BJ (cell line): ENCODE data around the gene PPP1R3G. TPM values are rescaled to one million over a fixed set of nuclear protein-coding genes. Genes with fewer than 3 reads are reported as not detected.

Source experiments
- CTCF ChIA-PET: fragments of 350-600 bp; formaldehyde crosslinking; extraction: SDS; loops from one replicate; lab custom pipeline; 2021; ENCODE audit warnings: antibody characterized with exemption, inconsistent platforms; lab: Yijun Ruan, JAX
- POLR2A ChIA-PET: fragments of 300-600 bp; sonication (Branson Sonifier 250); formaldehyde crosslinking; extraction: SDS; loops from one replicate; lab custom pipeline; 2021; ENCODE audit warnings: antibody characterized with exemption; lab: Charles Lee
- DNase-seq: peaks from one replicate; pipeline ENCODE4 v3.0.0-alpha.2; 2011; ENCODE audit warnings: low read depth
- H3K27me3 ChIP-seq: 2 replicates; pipeline ENCODE4 v1.6.0; 2011; ENCODE audit warnings: low read length; ENCODE audit not compliant: control insufficient read depth, insufficient read depth
- H3K36me3 ChIP-seq: 2 replicates; pipeline ENCODE4 v1.5.1; 2011; ENCODE audit warnings: low read length; ENCODE audit not compliant: control insufficient read depth, insufficient read depth
- H3K4me3 ChIP-seq: 2 replicates; pipeline ENCODE4 v1.5.1; 2011; ENCODE audit warnings: low read depth, mild to moderate bottlenecking, control low read depth, low read length
- polyA plus RNA-seq: library from polyadenylated mRNA; depleted of rRNA; stranded (reverse); fragments of >200 nt; gene quantifications from 2 replicates; pipeline ENCODE4 v1.2.3, GENCODE V29; 2011
- TF ChIP-seq, protein P1 (sequence below): IDR thresholded peaks from 2 replicates; pipeline ENCODE4 v1.5.1; 2011; ENCODE audit warnings: low read depth, mild to moderate bottlenecking, control low read depth, inconsistent platforms, low read length, moderate library complexity; ENCODE audit not compliant: insufficient read depth

The PPP1R3G gene
- polyA plus RNA-seq, 1 experiment: 0.50 TPM

DNA sequence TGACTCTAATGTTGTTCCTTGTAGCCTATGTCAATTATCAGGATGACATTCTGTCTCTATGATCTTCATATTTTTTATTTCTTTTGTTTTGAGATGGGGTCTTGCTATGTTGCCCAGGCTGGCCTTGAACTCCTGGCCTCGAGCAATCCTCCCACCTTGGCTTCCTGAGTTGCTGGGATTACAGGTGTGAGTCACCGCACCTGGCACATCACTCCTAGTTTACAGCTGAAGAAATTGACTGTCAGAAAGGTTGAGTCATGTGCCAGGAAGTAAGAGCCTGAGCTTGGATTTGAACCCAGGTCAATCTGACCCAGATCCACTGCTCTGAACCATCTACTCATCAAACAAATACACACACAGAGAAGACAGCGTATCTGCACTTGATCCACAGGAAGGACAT lies 14.4 kb downstream of the PPP1R3G start:
- TF ChIP-seq, protein P1, sequence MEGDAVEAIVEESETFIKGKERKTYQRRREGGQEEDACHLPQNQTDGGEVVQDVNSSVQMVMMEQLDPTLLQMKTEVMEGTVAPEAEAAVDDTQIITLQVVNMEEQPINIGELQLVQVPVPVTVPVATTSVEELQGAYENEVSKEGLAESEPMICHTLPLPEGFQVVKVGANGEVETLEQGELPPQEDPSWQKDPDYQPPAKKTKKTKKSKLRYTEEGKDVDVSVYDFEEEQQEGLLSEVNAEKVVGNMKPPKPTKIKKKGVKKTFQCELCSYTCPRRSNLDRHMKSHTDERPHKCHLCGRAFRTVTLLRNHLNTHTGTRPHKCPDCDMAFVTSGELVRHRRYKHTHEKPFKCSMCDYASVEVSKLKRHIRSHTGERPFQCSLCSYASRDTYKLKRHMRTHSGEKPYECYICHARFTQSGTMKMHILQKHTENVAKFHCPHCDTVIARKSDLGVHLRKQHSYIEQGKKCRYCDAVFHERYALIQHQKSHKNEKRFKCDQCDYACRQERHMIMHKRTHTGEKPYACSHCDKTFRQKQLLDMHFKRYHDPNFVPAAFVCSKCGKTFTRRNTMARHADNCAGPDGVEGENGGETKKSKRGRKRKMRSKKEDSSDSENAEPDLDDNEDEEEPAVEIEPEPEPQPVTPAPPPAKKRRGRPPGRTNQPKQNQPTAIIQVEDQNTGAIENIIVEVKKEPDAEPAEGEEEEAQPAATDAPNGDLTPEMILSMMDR: no peak
- CTCF ChIA-PET: interaction anchor here (0.6 kb wide), 1 partner anchor 44 kb away, joined by 3 read pairs; no protein-coding TSS in a partner anchor
- POLR2A ChIA-PET: no interaction called here
- H3K4me3 ChIP-seq: no peak overlapping the region
- H3K27me3 ChIP-seq: peaks cover 4% of the 10 kb centered on the region
- no peak for DNase-seq
- no peaks in the 10 kb centered on the region for H3K36me3 ChIP-seq

DNA sequence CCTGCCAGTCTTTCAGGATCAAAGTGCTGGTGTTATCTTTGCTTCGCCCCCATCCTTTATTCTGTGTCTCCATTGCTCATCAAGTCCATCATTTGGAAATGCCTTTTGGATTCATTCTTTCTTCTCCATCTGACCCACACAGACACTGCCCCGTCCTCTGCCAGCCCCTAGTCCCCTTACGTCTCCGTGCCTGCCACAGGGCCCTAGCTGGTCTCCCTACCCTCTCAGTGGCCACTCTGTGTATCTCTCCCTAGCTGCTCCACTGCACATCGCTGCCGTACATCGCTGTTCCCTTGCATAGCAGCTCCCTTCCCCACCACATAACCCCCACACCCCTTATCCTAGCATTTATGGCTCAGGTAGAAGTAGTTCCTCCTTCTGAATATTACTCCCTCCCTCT lies 15.7 kb downstream of the PPP1R3G start:
- no peak for DNase-seq
- Histone ChIP-seq H3K36me3 (no peaks in the 10 kb centered on the region), H3K27me3 (peaks cover 4% of the 10 kb centered on the region), H3K4me3 (no peak overlapping the region)
- TF ChIP-seq, protein P1: no peak
- CTCF ChIA-PET: no interaction called here
- POLR2A ChIA-PET: no interaction called here

DNA sequence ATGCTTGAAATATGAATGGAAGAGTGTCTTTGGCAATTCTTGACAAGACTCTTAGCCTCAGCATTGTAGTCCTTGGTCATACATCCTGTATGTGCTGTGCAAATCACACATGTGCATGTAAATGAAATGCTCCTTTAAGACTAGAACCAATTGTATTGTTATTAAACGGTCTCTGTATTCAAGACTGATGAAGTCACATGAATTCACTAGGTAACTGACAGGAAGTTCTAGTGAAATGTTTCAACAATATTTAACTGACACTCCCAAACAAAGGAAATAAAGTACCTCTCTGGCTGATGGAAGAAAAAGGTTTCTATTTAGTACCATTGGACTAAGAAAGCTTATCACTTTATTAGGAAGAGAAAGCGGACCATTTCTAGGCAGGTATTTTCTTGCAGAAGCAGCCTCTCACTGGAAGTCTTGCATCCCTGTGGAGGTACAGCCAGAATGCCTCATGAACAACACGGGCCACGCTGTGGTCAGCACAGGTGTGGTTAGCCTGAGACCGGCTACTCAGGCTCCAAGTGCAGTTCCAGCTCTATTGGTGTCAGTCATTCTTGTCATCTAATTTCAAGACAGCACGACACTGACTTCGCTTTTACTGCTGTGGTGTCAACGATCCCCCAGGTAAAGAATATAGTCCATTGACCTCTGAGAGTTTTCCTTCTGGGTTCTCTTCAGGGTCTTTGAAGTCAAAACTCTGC lies 17.3 kb downstream of the PPP1R3G start:
- H3K4me3 ChIP-seq: no peak overlapping the region
- no peak for DNase-seq
- no peaks in the 10 kb centered on the region for H3K36me3 ChIP-seq
- H3K27me3 ChIP-seq: peaks cover 2% of the 10 kb centered on the region; the same call in 1 of the 2 replicates
- TF ChIP-seq, protein P1: no peak
- ChIA-PET POLR2A (no interaction called here), CTCF (no interaction called here)

DNA sequence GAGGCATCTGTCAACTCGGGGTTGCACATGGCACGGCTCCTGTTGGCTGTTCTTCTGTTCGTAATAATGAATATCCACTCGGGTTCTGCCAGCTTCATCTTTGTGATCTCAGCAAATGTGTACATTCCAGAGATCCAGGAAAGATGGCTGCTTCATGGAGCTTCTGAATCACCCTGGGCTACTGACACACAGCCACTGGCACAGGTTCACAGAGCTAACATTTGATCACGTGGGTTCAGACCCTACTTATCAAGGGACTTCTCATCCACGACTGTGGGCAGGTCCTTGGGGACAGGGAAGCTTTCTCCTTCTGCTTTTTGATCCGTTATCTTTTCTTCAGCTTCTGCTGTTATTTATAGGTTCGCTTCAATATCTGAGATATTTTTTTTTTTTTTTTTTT lies 18.1 kb downstream of the PPP1R3G start:
- ChIA-PET POLR2A (no interaction called here), CTCF (no interaction called here)
- no peak for DNase-seq
- no peak overlapping the region for H3K4me3 ChIP-seq
- H3K27me3 ChIP-seq: no peaks in the 10 kb centered on the region
- TF ChIP-seq, protein P1: no peak
- no peaks in the 10 kb centered on the region; the same call in 1 of the 2 replicates for H3K36me3 ChIP-seq

DNA sequence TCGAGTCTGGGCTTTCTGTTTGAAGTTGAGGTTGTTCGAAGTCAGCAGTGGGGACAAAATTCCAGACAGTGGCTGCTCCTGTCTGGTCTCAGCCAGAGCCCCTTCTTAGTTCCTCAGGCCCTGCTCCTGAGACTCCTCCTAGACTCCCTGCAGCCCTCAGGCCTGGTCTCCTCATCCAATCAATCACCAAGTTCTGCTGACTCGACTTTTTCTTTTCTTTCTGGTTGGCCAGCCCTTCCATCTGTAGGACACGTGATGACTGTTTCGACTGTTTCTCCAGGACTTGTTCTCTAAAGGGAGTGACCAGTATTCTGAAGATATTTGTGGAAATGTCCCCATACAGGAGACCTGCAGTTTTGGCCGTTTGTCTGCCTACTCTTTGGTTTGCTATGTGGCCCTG lies 19.5 kb downstream of the PPP1R3G start:
- Histone ChIP-seq H3K4me3 (no peak overlapping the region), H3K27me3 (no peaks in the 10 kb centered on the region), H3K36me3 (no peaks in the 10 kb centered on the region; the same call in 1 of the 2 replicates)
- TF ChIP-seq, protein P1: no peak
- no peak for DNase-seq
- ChIA-PET POLR2A (no interaction called here), CTCF (no interaction called here)
